ENCODE measurements around the gene CAPN14.

GRCh38 chr2:31193806-31194205 lies 23.5 kb downstream of the CAPN14 start:
- TF ChIP-seq CTCF (IDR thresholded peaks at IDR 0.05; ENCODE audit: insufficient read depth, low read depth, low read length) = no peak
- TF ChIP-seq EZH2 (IDR thresholded peaks at IDR 0.05; ENCODE audit: insufficient read depth, low read length) = no peak

All from astrocyte (in vitro differentiated cells and primary cell).